KBM-7 (cell line): ENCODE results near the gene MARK3.

Source experiments
- DNase-seq: peaks from one replicate; pipeline ENCODE4 v3.0.0-alpha.2; 2015
- in situ Hi-C: fragments of 300-500 bp; cut with MboI; formaldehyde crosslinking; loops from 2 replicates; pipeline ENCODE4 v1.14.3; 2020; ENCODE audit warnings: low sequenced_read_pairs, low pct_unique_long_range_greater_than_20kb, mixed read lengths

MARK3 gene

GRCh38 chr14:103551338-103551762 is 166.1 kb downstream of the MARK3 start:
- in situ Hi-C loops = no loop called here
- no peak for DNase-seq

GRCh38 chr14:103552011-103552845 is 167.0 kb downstream of the MARK3 start:
- in situ Hi-C loops = no loop called here
- no peak for DNase-seq

GRCh38 chr14:103552846-103553210 is 167.6 kb downstream of the MARK3 start:
- in situ Hi-C loops = no loop called here
- DNase-seq = no peak
